Renal pelvis (tissue), 12 donors: ENCODE measurements around the gene NEDD4. TPM values are rescaled to one million over a fixed set of nuclear protein-coding genes. Genes with fewer than 3 reads are reported as not detected.
"Not testable (repeated sequence)": the region's sequence is repeated elsewhere in the genome, so short reads cannot be mapped to it uniquely, and the experiment has no call there.

Source experiments
- DNase-seq: peaks from one replicate; pipeline ENCODE4 v3.0.0-alpha.2; 2013
- long read RNA-seq, 16 experiments: transcript quantifications; one replicate each; lab custom pipeline, GENCODE V29; 2026
- polyA plus RNA-seq, 3 donors: library from polyadenylated mRNA; unstranded; fragments of 120-200 nt; gene quantifications; one replicate each; pipeline ENCODE4 v1.2.1, GENCODE V29; 2013; ENCODE audit not compliant: insufficient read length in 3 of 3

NEDD4 gene
- polyA plus RNA-seq: 10 to 100 TPM; 13.1 to 15.5 (median 15.0) TPM
- long read RNA-seq, donor 1, full-length matches to known transcripts: 3 of 3 reads
- long read RNA-seq, donor 1, partial matches to known transcripts: 0 of 3 reads
- long read RNA-seq, donor 1, other reads (novel, unspliced or antisense): 0 of 3 reads
- long read RNA-seq, donor 2: 0 reads
- long read RNA-seq, donor 3: 0 reads
- long read RNA-seq, donor 4, full-length matches to known transcripts: 3 of 10 reads
- long read RNA-seq, donor 4, partial matches to known transcripts: 7 of 10 reads
- long read RNA-seq, donor 4, other reads (novel, unspliced or antisense): 0 of 10 reads
- long read RNA-seq, donor 5, full-length matches to known transcripts: 1 of 1 reads
- long read RNA-seq, donor 5, partial matches to known transcripts: 0 of 1 reads
- long read RNA-seq, donor 5, other reads (novel, unspliced or antisense): 0 of 1 reads
- long read RNA-seq, donor 6, partial matches to known transcripts: 8 of 8 reads
- long read RNA-seq, donor 6, other reads (novel, unspliced or antisense): 0 of 8 reads
- long read RNA-seq, donor 7, partial matches to known transcripts: 0 of 1 reads
- long read RNA-seq, donor 7, other reads (novel, unspliced or antisense): 0 of 1 reads
- long read RNA-seq, donor 8: 0 reads
- long read RNA-seq, donor 9, full-length matches to known transcripts: 2 of 2 reads
- long read RNA-seq, donor 9, partial matches to known transcripts: 0 of 2 reads
- long read RNA-seq, donor 9, other reads (novel, unspliced or antisense): 0 of 2 reads
- long read RNA-seq, donor 10: 0 reads
- long read RNA-seq, donor 11, partial matches to known transcripts: 0 of 1 reads
- long read RNA-seq, donor 11, other reads (novel, unspliced or antisense): 0 of 1 reads
- long read RNA-seq, donor 12, partial matches to known transcripts: 0 of 1 reads
- long read RNA-seq, donor 12, other reads (novel, unspliced or antisense): 0 of 1 reads
- long read RNA-seq, donor 13, partial matches to known transcripts: 0 of 1 reads
- long read RNA-seq, donor 13, other reads (novel, unspliced or antisense): 0 of 1 reads
- long read RNA-seq, donor 14: 0 reads
- long read RNA-seq, donor 15: 0 reads
- long read RNA-seq, donor 16, full-length matches to known transcripts: 1 of 1 reads
- long read RNA-seq, donor 16, partial matches to known transcripts: 0 of 1 reads
- long read RNA-seq, donor 16, other reads (novel, unspliced or antisense): 0 of 1 reads

DNA sequence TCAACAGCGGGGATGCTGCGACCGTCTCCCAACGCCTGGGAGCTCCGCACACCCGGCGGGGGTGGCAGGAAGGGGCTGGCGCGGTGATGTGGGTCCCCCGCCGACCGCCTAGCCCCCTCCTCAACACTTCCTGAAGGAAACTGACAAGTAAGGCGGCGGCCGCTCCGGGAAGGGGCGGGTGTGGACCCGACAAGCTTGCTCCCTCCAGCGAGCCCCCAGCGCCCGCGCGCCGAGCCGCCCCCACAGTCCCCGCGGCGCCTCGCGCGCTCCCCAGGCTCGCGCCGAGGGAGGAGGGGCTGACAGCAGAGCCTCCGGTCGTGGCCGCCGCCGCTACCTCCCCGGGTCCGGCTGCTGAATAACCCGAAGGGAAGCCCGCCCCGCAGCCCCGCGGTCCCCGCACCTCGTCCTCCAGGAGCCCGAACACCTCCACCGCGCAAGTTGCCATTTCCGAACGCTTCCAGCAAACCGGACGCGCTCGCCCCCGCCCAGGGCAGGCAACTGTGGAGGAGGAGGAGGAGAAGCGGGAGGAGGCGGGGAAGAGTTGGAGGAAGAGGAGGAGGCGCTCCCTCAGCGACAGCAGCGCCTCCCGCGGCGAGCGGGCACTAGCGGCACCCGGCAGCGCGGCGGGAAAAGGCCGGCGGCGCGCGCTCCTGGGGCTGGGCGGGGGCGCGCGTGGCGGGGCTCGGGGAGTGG, at the start of gene NEDD4:
Gene NEDD4, minus strand, starts transcription at position 502 of the 693 bp plus-strand sequence. Its CDS starts 57 bp downstream, at position 445.
- DNase-seq: peak; percentile 89

DNA sequence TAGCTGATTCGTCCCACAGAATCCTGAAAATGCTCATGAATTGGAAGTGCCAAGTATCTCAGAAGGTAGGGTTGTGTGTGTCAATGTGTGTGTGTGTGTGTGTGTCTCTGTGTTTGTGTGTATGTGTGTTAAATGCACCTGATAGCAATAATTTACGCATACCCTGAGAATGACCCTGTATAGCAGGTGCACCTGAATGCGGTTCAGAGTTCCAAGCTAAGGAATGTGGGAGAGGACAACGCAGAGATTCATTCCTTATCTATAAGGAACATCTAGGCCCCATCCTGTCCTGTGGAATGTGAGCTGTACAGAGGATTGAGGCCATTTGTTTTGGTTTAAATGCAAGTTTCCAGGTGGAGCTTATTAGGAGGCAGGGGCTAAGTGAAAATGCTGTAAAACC, 49.1 kb upstream of the NEDD4 start:
- DNase-seq: no peak

DNA sequence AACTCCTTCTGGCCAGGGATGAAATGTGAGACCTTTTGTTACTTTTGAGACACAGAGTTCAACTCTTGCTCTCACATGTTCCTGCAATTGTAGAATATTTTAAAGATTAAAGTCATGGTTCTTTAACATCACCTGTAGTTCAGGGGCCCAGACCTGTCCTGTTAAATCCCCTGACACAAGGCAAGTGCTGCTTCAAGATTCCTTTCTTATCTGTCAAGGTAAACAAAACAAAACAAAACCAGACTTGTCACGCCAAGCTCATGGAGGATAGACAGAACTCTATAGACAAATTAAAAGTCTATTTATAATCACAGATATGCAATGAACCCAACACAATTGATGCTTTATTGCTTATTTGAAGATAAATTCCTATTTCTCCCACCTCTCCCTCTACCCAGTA, 48.6 kb upstream of the NEDD4 start:
- no peak for DNase-seq

DNA sequence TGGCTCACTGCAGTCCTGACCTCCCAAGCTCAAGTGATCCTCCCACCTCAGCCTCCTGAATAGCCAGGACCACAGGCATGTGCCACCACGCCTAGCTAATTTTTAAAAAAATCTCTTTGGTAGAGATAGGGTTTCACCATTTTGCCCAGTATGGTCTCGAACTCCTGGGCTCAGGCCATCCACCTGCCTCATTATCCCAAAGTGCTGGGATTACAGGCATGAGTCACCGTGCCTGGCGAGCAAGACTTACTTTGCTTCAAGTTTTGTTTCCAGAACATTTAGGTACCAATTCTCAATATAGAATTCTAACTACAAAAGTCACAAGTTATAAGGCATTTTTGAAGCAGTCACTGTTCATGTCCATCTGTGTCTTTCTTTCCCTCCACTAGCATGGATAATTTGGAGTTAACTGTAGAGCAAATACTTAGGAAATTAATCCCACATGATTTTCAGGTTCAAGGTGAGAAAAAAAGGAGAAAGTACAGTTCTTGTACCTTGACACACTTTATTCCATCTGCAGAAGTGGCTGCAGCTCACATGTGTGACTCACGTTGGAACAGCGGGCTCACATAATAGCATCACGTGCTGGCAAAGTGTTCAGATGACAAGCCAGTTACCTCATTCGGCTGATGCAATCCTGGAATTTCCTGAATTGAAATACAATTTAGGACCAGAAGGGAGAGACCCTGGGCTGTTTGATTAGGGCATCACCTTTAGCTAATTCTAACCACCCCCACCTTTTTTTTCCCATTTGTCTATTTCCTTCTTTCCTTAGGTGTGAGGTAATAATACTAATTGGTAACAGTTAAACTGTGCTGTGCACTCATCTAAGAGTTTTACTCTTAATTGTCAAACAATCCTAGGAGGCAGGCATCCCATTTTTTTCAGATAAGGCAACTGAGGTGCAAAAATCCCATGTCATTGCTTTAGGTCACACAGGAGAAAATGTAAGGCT, 46.9 kb upstream of the NEDD4 start:
- DNase-seq: peak; percentile 31

DNA sequence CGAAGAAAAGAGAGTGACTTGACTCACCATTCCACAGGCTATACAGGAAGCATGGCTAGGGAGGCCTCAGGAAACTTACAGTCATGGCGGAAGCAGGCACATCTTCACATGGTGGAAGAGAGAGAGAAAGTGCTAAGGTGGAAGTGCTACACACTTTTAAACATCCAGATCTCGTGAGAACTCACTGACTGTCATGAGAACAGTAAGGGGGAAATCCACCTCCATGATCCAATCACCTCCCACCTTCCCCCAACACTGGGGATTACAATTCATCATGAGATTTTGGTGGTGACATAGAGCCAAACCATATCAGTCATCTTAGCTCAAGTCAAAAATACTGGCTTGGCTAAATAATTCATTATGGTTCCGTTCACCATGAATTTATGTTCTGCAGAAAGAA, 45.3 kb upstream of the NEDD4 start:
- DNase-seq: no peak

DNA sequence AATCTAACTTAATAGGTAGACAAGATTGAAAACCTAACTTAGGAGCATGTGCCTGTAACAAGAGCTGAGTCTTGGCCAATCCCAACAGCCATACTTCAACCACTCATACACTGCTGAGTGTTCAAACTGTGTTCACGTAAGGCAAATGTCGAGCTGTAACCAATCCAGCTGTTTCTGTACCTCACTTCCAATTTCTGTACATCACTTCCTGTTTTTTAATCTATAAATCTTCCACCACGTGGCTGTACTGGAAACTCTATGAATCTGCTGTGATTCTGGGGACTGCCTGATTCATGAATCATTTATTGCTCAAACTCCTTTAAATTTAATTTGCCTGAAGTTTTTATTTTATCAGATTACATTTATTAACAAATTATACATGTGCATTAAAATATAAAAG, 44.6 kb upstream of the NEDD4 start:
- no peak for DNase-seq

DNA sequence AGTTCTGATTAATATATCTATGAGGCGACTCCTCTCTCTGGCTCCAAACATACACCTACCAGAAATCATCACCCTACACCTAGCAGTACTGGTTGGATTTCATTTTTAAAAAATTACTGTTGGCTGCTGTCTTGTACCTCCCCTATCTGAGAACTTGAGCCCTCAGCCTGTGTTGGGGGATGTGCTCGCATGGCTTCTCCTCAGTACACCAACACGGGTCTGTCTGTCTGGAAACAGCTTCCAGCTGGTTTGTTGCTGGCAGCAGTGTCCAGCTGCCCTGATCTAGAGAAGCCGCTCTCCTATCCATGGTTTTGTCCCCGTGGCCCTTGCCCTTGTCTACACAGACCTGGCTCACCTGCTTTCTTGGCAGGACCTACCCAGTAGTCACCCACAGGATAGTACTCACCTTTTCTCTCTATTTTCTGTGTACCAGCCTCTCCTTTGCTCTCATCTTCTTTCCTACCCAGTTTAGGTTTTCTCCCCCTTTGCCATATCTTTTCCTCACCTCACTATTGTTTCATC, 43.2 kb upstream of the NEDD4 start:
- DNase-seq: peak; percentile 16

DNA sequence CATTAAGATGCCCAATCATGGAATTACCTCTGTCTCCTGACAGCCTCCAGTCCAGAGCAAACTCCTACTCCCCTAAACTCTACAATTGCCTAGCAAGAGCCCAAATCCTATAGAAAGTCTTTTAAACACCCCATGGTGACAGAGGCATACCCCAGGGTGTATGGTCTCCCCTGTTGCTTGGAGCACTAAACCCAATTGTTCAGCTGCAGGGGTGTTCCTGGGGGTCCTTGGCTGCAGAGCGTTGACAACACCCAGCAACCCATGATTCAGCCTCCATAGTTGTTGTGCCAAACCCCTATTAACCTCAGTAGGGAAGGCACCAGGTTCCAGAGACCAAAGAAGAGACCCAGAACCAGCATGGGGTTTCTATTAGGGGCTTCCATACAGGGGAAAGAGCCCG, 41.8 kb upstream of the NEDD4 start:
- DNase-seq: no peak

DNA sequence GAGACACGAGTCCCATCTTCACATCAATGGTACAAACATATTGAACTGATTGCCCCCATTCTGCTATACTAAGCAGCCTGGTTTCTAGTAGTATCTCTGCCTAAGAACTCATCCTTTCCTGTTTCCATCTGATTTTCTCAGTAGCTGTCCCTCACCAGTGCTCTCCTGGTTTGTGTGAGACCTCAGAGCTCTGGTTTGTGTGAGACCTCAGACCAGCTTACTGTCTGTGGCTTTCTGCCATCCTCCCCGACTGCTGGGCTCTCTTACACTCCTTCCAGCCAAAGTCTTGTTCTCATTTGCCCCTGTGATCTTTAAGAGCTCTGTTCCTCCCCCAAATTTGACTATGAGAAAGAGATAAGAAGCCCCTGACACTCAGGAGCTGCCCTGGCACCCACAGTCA, 41.1 kb upstream of the NEDD4 start:
- DNase-seq: no peak

DNA sequence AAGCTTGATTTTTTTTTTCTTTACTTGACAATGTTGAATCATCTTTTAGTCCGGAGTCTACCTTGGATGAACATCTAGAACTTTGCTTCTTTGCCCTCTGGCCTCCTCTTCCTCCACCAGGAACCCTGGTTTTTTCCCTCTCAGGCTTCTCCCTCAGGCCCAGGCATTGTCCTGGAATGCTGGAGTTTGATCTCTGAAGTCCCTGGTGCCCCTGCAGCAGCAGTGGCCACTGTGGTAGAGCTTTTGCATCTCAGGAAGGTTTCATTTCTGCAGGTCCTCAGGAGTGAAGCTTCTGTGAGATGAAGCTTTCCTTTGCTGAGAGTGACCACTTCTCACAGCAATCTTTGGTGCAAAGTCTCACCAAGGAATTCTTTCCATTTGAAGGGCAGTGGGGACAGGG, 39.0 kb upstream of the NEDD4 start:
- no peak for DNase-seq

DNA sequence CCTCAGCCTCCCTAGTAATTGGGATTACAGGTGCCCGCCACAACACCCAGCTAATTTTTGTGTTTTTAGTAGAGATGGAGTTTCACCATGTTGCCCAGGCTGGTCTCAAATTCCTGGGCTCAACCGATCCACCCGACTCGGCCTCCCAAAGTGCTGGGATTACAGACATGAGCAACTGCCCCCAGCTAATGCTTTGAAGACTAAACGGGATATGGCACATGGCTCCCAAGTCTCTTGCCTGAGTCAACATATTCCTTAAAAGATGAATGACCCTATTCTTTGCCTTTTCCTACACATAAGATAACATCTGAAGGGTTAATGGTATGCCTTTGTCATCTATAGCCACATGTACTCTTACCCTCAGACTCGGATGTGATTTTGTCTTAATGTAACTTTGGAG, 38.4 kb upstream of the NEDD4 start:
- no peak for DNase-seq

DNA sequence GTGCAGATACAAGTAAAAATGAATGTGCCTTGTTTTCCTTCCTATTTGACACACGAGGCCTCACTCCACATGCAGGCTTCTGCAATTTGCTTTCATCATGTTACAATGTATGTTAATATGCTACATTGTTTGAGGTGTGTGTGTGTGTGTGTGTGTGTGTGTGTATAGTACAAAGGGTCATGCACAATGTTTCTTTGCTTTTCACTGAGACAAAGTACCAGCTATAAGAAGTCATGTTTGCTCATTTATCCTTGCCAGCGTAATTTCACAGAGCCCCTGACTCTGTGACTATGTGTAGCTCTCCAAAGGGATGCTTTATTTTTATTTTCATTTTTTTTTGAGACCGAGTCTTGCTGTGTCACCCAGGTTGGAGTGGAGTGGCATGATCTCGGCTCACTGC, 38.0 kb upstream of the NEDD4 start:
- DNase-seq: no peak

DNA sequence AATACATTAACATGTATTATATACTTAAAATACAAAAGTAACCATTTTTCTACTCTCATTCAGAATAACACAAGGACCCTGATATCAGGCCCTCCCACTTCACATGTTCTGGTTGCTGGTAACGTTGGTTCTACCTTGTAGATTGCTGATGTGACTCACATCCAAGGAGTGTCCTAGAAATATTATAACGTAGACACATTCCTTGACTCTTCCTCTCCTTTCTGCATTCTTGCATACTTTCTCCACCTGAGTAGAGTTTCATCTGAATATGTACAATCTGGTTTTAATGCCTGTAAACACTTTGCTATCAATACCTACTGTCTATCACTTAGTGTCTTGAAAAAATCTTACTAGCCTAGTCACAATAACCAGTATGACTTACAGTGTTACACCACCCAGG, 35.0 kb upstream of the NEDD4 start:
- no peak for DNase-seq

DNA sequence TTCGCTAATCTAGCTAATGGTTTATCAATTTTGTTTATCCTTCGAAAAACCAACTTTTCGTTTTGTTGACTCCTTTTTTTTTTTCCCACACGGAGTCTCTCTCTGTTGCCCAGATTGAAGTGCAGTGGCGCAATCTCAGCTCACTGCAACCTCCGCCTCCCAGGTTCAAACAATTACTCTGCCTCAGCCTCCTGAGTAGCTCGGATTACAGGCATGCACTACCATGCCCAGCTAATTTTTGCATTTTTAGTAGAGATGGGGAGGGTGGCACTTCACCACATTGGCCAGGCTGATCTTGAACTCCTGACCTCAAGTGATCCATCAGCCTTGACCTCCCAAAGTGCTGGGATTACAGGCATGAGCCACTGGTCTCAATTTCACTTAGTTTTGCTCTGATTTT, 29.7 kb upstream of the NEDD4 start:
- not testable (repeated sequence) for DNase-seq

DNA sequence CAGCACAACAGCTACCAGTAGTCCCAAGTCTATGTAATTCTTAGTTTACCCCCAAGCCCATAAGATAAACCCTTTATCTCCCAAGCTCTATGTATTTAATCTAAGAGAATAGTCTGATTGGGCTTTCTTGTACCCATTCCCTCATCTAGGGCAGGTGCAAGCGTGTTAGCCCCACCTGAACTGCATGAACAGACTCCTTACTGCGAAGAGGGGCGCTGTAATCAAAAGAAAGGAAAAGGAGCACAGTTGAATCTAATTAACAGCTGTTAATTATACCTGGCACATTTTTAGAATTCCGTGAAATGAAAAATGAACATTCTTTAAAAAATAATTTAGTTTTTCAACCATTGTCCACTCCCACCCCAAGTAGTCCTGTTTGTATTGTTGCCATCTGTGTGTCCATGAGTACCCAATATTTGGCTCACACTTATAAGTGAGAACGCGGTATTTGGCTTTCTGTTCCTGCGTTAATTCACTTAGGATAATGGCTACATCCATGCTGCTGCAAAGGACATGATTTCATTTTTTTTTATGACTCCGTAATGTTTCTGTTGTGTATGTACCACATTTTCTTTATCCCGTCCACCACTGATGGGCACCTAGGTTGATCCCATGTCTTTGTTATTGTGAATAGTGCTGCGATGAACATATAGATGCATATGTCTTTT, 26.5 kb upstream of the NEDD4 start:
- no peak for DNase-seq

DNA sequence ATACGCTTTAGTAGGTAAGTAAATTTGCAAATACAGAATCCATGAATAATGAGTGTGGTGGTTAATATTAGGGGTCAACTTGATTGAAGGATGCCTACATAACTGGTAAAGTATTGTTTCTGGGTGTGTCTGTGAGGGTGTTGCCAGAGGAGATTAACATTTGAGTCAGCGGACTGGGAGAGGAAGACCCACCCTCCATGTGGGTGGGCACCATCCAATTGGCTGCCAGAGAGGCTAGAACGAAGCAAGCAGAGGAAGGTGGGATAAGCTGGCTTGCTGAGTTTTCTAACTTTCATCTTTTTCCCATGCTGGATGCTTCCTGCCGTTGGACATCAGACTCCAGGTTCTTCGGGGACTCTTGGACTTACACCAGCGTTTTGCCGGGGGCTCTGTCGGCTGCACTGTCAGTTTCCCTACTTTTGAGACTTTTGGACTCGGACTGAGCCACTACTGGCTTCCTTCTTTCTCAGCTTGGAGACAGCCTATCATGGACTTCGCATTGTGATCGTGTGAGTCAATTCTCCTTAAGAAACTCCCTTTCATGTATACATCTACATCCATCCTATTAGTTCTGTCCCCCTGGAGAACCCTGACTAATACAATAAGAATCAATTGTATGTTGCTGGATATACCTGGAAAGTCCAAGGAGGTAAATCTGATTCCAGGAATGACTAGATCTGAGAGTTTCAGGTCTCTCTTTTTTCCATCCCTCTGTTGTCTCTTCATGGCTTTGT, 25.8 kb upstream of the NEDD4 start:
- no peak for DNase-seq

DNA sequence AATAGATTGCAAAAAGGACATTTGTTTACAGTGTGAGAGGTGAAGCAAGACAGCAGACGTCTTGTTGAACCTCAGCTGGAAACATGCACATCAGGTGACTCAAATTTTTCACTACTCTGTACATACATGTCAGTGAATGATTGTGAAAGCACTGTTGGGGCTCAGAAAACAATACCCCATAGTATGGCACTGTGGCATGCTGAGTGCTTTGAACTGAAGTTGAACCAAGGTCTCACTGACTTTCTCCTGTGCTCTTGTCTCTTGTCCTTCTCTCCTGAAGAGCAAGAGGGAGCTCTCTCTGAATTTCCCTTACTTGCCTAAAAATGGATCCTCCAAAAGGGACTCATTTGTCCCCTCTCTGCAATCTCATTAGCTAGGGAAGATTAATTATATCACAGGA, 24.5 kb upstream of the NEDD4 start:
- DNase-seq: no peak

DNA sequence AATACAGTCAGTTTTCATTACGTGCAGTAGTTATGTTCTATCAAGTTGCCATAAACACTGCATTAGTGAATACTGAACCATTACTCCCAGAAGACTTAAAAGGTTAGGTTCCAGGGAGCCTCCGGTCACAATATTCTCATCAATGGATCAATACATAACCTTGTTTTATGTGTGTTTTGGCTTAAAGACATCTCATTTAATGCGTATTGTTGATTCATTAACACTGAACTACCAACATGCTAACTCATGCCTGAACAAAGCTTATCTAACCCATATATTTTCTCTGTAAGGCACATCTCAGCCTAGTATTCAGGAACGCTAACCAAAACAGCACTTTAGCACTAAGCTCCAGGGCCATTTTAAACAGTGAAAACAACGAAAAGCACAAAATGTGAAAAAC, 24.1 kb upstream of the NEDD4 start:
- DNase-seq: no peak

DNA sequence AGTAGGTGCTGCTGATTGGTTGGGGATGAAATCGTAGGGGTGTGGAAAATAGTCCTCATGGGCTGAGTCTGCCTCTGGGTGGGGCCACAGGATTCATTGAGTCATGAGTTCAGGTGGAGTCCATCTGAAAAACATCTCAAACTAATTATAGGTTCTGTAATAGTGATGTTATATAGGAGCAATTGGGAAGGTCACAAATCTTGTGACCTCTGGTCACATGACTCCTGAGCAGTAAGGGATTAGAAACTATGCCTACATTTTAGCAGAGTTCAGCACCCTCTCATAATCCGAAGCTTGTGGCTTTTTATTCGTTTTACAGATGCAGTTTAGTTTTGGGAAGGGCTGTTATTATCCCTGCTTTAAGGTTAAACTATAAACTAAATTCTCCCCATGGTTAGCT, 22.9 kb upstream of the NEDD4 start:
- no peak for DNase-seq
